Esophagus muscularis mucosa (tissue), 4 donors: ENCODE data around the gene GPR160.

Experiments
- CTCF ChIP-seq, 3 experiments: fragments of 200-600 bp in 2 of 3; fragments of 450-650 bp in 1 of 3; sonication (generic) in 2 of 3; IDR thresholded peaks; one replicate each; pipeline ENCODE4 v1.5.1; 2017 to 2019; ENCODE audit warnings: antibody characterized with exemption in 3 of 3, mild to moderate bottlenecking in 2 of 3, moderate library complexity in 1 of 3
- EP300 ChIP-seq: sonication (generic); formaldehyde crosslinking; IDR thresholded peaks from one replicate; pipeline ENCODE4 v1.6.1; 2017; ENCODE audit warnings: antibody characterized with exemption
- POLR2A ChIP-seq: fragments of 450-650 bp; IDR thresholded peaks from one replicate; pipeline ENCODE4 v1.6.1; 2017; ENCODE audit warnings: antibody characterized with exemption, moderate library complexity, mild to moderate bottlenecking, low read depth
- POLR2AphosphoS5 ChIP-seq, 2 donors: sonication (generic); formaldehyde crosslinking; IDR thresholded peaks; one replicate each; pipeline ENCODE4 v1.6.1; 2017; ENCODE audit warnings: antibody characterized with exemption in 2 of 2

DNA sequence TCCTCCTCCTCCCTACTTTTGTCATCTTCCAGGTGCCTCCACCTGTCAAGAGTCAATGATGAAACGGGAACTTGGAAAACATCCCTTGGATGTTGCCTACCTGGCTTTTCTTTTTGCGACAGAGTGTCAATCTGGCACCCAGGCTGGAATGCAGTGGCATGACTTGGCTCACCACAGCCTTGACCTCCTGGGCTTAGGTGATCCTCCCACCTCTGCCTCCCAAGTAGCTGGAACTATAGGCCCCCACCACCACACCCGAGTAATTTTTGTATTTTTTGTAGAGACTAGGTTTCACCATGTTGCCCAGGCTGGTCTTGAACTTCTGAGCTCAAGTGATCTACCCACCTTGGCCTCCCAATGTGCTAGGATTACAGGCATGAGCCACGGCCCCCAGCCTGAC lies 42.8 kb downstream of the GPR160 start:
- TF ChIP-seq CTCF (IDR thresholded peaks at IDR 0.05) (no peak), EP300 (no peak), POLR2AphosphoS5 (IDR thresholded peaks at IDR 0.05) (no peak), POLR2A (no peak)
